GM23248 (cell line): Measurements from ENCODE around the gene EXOC3L2.

Experiments
- EZH2 ChIP-seq: fragments of 200-600 bp; sonication (generic); IDR thresholded peaks from 2 replicates; pipeline ENCODE4 v1.6.1; 2018; ENCODE audit warnings: antibody characterized with exemption, mild to moderate bottlenecking; ENCODE audit not compliant: insufficient read depth, poor library complexity, severe bottlenecking
- EZH2phosphoT487 ChIP-seq: fragments of 200-600 bp; sonication (generic); IDR thresholded peaks from 2 replicates; pipeline ENCODE4 v1.6.1; 2018; ENCODE audit warnings: antibody characterized with exemption, moderate library complexity, mild to moderate bottlenecking, low read depth; ENCODE audit not compliant: insufficient read depth

GRCh38 chr19:45244133-45244794 is 943 bp downstream of the EXOC3L2 start:
- TF ChIP-seq EZH2phosphoT487, result no peak
- TF ChIP-seq EZH2, result no peak
